Activated CD8-positive, alpha-beta memory T cell treated with anti-CD3 and anti-CD28 coated beads for 4 hours (primary cell): ENCODE results near the gene TMEM156.

ENCODE experiments used
- DNase-seq, 2 donors: peaks; one replicate each; pipeline ENCODE4 v3.0.0-alpha.2; 2020; ENCODE audit warnings: low read depth in 2 of 2

Gene TMEM156

GRCh38 chr4:38926896-38927295, 105.3 kb downstream of the TMEM156 start:
- no peak for DNase-seq

GRCh38 chr4:38925492-38926413, 106.5 kb downstream of the TMEM156 start:
- no peak for DNase-seq

- DNase-seq: no peak
Measured at GRCh38 chr4:38924353-38924752, 107.9 kb downstream of the TMEM156 start.

- no peak for DNase-seq
Measured at GRCh38 chr4:38923746-38924145, 108.5 kb downstream of the TMEM156 start.

- DNase-seq: no peak
Measured at GRCh38 chr4:38921151-38921550, 111.1 kb downstream of the TMEM156 start.

GRCh38 chr4:38920677-38921076, 111.5 kb downstream of the TMEM156 start:
- DNase-seq: no peak

- no peak for DNase-seq
Measured at GRCh38 chr4:38920186-38920585, 112.0 kb downstream of the TMEM156 start.

- DNase-seq: no peak
Measured at GRCh38 chr4:38919494-38919893, 112.7 kb downstream of the TMEM156 start.

GRCh38 chr4:38917481-38918025, 114.7 kb downstream of the TMEM156 start:
- no peak for DNase-seq
